GM12891 (cell line): ENCODE results near the gene POLN.

Experiments used
- PAX5 ChIP-seq: IDR thresholded peaks from 2 replicates; pipeline ENCODE4 v1.6.1; 2011; ENCODE audit warnings: low read length, moderate library complexity, mild to moderate bottlenecking; ENCODE audit not compliant: insufficient read depth, severe bottlenecking
- POLR2A ChIP-seq: IDR thresholded peaks from 2 replicates; pipeline ENCODE4 v1.6.1; 2011; ENCODE audit warnings: low read depth, low read length, control low read depth
- POLR2AphosphoS5 ChIP-seq: IDR thresholded peaks from 2 replicates; pipeline ENCODE4 v1.6.1; 2011; ENCODE audit warnings: low read depth, low read length, control low read depth
- POU2F2 ChIP-seq: IDR thresholded peaks from 2 replicates; pipeline ENCODE4 v1.6.1; 2011; ENCODE audit warnings: low read depth, mild to moderate bottlenecking, control low read depth, low read length, moderate library complexity
- SPI1 ChIP-seq: IDR thresholded peaks from 2 replicates; pipeline ENCODE4 v1.6.1; 2011; ENCODE audit warnings: low read depth, low read length, control low read depth
- TAF1 ChIP-seq: IDR thresholded peaks from 2 replicates; pipeline ENCODE4 v1.6.1; 2011; ENCODE audit warnings: low read depth, low read length, control low read depth

DNA sequence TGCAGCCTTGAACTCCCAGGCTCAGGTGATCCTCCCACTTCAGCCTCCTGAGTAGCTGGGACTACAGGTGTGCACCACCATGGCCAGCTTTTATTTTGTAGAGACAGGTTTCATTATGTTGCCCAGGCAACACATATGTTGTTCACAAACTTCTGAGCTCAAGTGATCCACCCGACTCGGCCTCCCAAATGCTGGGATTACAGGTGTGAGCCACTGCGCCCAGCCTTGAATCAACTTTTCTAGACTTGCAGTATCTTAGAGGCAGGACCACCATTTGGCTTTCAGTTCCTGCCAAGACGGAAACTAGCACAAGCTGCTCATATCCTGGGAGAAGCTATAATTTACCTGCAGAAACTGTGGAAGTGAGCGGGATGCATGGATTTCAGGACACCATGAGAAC is 162.9 kb downstream of the POLN start:
- TF ChIP-seq POLR2A (no peak), TAF1 (no peak), POLR2AphosphoS5 (no peak), POU2F2 (no peak), SPI1 (no peak), PAX5 (no peak)
